IPS DF 6.9 (cell line): Measurements from ENCODE around the gene FCGR2B.

Experiments
- DNase-seq: peaks from one replicate; pipeline ENCODE4 v3.0.0-alpha.2; 2013; ENCODE audit warnings: low read depth, low spot score
- H3K27ac ChIP-seq: one replicate; pipeline ENCODE4 v1.5.1; 2013; ENCODE audit warnings: low read length, control low read depth
- H3K27me3 ChIP-seq: 2 replicates; pipeline ENCODE4 v1.6.1; 2013; ENCODE audit warnings: mild to moderate bottlenecking, low read length; ENCODE audit not compliant: control insufficient read depth, insufficient read depth
- H3K36me3 ChIP-seq: 2 replicates; pipeline ENCODE4 v1.6.1; 2013; ENCODE audit warnings: low read length; ENCODE audit not compliant: control insufficient read depth, insufficient read depth
- H3K4me1 ChIP-seq: 2 replicates; pipeline ENCODE4 v1.6.1; 2013; ENCODE audit warnings: low read length; ENCODE audit not compliant: control insufficient read depth, insufficient read depth
- H3K4me3 ChIP-seq: 2 replicates; pipeline ENCODE4 v1.5.1; 2013; ENCODE audit warnings: mild to moderate bottlenecking, low read length
- H3K9me3 ChIP-seq: 2 replicates; pipeline ENCODE4 v1.6.1; 2013; ENCODE audit warnings: low read length, inconsistent platforms; ENCODE audit not compliant: control insufficient read depth, insufficient read depth
- WGBS: extraction: QIAGEN DNeasy Blood & Tissue Kit; methylation state at CpG from one replicate; pipeline ENCODE4 v1.1.7; 2013; ENCODE audit warnings: mixed read lengths, missing lambda C conversion rate; ENCODE audit not compliant: insufficient read length, insufficient coverage; 5-methylcytosine and 5-hydroxymethylcytosine counted together

FCGR2B gene

DNA sequence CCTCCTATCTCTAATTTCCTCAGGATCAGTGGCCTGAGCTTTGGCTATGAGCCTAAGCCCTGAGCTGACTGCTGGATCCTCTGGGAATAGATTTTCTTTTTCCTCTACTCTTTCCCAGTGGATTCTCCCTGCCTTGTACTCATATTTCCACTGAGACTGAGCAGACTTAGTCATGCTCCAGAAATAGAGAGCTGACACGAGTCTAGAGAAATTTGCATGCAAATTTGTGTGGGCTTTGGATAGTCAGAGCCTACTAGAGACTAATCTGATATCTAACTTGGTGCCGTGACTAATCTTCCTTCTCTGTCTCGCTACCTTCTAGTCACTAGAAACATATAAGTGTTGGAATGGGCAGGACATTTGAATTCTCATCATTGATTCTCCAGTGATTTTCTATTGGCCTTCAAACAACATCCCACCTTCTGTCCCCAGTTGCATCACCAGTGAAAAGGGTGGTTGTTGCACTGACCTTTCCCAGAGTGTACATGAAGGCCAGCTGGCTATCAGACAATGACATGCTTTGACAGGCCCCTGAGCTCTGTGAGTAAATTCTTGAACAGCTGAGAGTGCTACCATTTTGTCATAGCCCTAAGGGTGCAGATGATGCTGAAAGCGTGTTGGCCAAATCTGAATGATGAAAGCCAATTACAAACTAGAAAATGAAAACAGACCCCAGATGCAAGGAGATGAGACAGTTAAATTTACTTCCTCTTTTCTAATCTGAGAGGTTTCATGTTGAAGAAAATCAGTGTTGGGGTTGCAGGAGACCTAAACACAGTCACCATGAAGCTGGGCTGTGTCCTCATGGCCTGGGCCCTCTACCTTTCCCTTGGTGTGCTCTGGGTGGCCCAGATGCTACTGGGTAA lies 43.8 kb downstream of the FCGR2B start, which contains the start of gene FCRLA:
Gene FCRLA, plus strand, starts transcription at position 748 of the 866 bp plus-strand sequence. Its CDS starts 36 bp downstream, at position 784.
- Histone ChIP-seq H3K4me1 (no peaks in the 10 kb centered on the region), H3K9me3 (no peaks in the 10 kb centered on the region), H3K27ac (no peak within 1 kb of the TSS), H3K27me3 (no peaks in the 10 kb centered on the region), H3K36me3 (no peaks in the 10 kb centered on the region), H3K4me3 (no peak within 1 kb of the TSS)
- WGBS, result no CpG with 5 or more reads among the region's 4 CpGs
- DNase-seq, result no peak

DNA sequence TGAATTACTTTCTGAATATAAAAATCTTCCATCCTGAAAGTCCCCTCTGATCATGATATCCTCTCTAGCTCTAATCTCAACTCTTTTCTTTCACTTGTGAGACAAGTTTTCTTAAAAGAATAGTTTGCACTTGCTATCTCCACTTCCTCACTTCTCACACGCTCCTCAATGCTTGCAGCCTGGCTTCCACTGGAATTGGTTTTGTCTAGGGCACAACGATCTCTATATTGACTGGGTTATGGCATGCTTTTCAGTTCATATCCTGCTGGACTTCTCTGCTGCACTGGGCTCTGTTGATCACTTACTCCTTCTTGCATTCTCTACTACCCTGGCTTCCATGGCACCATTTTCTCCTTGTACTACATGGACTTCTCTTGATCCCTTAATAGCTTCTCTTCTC lies 44.6 kb downstream of the FCGR2B start:
- H3K9me3 ChIP-seq, result no peaks in the 10 kb centered on the region
- H3K27me3 ChIP-seq, result no peaks in the 10 kb centered on the region
- H3K4me3 ChIP-seq, result no peak overlapping the region
- H3K36me3 ChIP-seq, result no peaks in the 10 kb centered on the region
- WGBS, result no CpG with 5 or more reads among the region's 2 CpGs
- H3K4me1 ChIP-seq, result no peaks in the 10 kb centered on the region
- DNase-seq, result no peak
- no peak overlapping the region for H3K27ac ChIP-seq

DNA sequence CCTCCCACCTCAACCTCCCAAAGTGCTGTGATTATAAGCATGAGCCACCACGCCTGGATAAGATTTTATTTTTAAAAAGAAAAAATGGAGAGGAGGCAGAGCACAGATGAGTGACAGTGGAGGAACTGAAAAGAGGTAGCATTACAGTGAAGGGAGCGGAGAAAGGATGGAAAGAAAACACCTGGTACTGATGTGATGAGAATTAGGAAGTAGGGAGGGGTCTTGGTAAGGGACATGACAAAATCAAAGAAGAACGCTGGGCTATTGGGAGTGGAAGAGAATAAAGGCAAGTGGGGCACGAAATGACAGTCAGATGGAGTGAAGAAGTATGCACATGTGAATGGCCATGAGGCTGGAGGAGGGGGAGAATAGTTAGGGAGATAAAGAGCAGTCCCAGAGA lies 46.4 kb downstream of the FCGR2B start:
- Histone ChIP-seq H3K9me3 (no peaks in the 10 kb centered on the region), H3K27me3 (no peaks in the 10 kb centered on the region), H3K4me1 (no peaks in the 10 kb centered on the region), H3K27ac (no peak overlapping the region), H3K36me3 (no peaks in the 10 kb centered on the region), H3K4me3 (no peak overlapping the region)
- no CpG with 5 or more reads among the region's 4 CpGs for WGBS
- DNase-seq, result no peak

DNA sequence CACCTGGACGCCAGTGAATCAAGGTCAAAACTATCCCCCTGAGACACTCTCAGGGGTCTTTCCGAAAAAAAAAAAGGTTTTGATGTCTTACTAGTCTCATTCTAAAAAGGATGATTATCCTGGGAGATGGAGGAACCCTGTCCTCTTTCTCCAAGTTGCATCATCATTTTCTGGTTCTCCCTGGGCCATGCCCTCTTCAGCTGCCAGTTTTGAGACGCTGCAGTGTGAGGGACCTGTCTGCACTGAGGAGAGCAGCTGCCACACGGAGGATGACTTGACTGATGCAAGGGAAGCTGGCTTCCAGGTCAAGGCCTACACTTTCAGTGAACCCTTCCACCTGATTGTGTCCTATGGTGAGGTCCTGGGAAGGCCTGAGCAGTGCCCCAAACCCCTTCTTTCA lies 47.6 kb downstream of the FCGR2B start:
- DNase-seq, result no peak
- H3K27ac ChIP-seq, result no peak overlapping the region
- no peaks in the 10 kb centered on the region for H3K4me1 ChIP-seq
- H3K9me3 ChIP-seq, result no peaks in the 10 kb centered on the region
- no CpG with 5 or more reads among the region's 4 CpGs for WGBS
- H3K27me3 ChIP-seq, result no peaks in the 10 kb centered on the region
- H3K4me3 ChIP-seq, result no peak overlapping the region
- no peaks in the 10 kb centered on the region for H3K36me3 ChIP-seq

DNA sequence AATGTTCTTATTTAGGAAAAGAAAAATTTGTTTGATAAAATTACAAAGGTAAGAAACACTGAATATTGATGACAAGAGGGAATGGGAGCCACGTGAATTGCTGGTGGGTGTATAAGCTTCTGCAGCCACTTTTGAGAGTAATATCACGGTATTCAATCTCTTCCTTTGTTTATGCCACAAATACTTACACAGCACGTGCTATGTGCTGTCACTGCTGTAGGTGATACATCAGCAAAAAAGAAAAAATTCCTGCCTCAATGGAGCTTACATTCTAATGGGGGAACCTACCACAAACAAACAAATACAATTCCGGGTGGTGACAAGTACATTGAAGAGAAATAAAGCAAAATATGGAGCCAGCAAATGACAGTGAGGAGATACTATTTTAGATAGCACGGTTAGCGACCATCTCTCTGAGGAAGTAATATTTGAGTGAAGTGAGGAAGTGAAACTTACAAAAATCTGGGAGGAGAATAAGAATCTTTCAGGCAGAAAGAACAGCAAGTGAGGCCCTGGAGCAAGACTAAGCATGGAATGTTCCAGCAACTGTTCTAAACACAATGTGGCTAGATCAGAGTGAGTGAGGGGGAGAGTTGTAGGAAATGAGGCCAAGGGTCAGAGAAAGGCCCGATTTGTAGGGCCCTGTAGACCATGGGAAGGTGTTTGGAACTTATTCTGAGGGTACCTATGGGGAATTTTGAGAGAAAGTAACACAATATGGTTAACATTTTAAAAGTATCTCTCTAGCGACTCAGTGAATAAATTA lies 55.8 kb downstream of the FCGR2B start:
- Histone ChIP-seq H3K27ac (no peak overlapping the region), H3K27me3 (no peaks in the 10 kb centered on the region), H3K36me3 (no peaks in the 10 kb centered on the region), H3K4me3 (no peak overlapping the region), H3K4me1 (no peaks in the 10 kb centered on the region), H3K9me3 (no peaks in the 10 kb centered on the region)
- no CpG with 5 or more reads among the region's 8 CpGs for WGBS
- DNase-seq, result no peak

DNA sequence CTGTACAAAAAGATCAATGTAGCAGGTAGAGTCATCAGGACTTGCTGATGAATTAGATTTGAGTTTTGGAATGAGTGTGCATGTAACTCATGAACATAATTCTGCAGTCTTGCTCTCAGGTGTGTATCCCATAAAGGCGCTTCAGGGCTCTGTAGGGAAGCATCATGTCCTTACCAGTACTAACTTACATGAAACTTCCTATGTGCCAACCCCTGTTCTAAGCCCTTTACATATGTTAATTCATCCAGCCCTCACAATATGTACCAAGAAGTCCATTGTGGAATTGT lies 56.3 kb downstream of the FCGR2B start:
- Histone ChIP-seq H3K27ac (no peak overlapping the region), H3K27me3 (no peaks in the 10 kb centered on the region), H3K9me3 (no peaks in the 10 kb centered on the region), H3K36me3 (no peaks in the 10 kb centered on the region), H3K4me3 (no peak overlapping the region), H3K4me1 (no peaks in the 10 kb centered on the region)
- DNase-seq, result no peak
- WGBS, result no CpG with 5 or more reads among the region's 1 CpG

DNA sequence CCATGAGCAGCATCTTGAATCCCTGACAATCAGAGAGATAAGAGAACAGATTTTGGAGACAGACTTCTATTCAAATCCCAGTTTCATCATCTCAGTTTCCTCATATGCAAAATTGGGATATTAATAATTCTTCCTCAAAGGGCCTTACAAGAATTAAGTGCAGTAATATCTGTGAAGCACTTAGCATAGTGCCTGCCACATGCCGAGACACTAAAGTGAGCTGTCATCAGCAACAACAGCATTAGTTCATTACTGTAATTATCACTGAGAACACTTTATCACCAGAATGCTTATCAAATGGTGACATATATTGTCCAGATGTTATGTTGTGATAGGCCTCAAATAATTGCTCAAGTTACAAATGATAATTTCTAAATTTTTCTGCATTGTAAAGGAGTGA lies 57.5 kb downstream of the FCGR2B start:
- no CpG with 5 or more reads among the region's 1 CpG for WGBS
- Histone ChIP-seq H3K4me3 (no peak overlapping the region), H3K9me3 (no peaks in the 10 kb centered on the region), H3K27ac (no peak overlapping the region), H3K27me3 (peaks cover 7% of the 10 kb centered on the region; the same call in 1 of the 2 replicates), H3K36me3 (no peaks in the 10 kb centered on the region), H3K4me1 (no peaks in the 10 kb centered on the region)
- DNase-seq, result no peak

DNA sequence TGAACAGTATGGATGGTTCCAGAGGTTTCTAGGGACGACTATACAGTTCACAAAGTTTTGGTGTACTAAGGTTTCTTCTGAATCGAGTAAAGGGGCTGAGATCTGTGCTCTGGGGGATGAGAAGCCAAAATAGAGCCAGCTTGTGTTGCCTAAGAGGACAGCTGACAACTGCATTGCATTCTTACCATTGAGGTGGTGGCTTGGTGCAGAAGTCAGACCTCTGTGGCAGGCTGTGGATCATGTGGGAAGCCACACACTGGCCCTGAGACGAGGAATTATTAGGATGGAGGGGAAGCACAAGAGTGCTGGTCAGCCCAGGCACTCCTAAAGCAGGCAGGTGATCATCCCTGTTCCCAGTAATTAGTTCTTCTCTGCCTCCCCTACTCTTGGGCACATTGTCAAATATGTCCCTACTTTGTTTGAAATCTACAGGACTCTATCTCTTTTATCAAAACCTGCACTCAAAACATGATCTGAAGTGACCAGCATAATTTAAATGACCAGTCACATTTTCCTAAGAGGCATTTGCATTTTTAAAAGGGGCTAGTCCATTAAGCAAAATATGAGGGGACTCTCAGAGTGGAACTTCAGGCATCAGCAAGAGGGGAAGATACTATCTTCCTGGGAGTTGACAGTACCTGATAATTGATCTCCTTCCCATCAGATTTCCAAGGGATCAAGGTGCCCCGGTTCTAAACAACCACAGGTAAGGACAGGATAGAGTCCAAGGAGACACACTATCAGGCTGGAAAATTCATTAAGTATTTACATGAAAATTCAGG lies 58.2 kb downstream of the FCGR2B start, which contains the start of gene FCRLB:
Gene FCRLB, plus strand, starts transcription at position 589 of the 782 bp plus-strand sequence. CDS start 1,129 bp downstream, outside the sequence.
- Histone ChIP-seq H3K27ac (no peak within 1 kb of the TSS), H3K4me3 (no peak within 1 kb of the TSS), H3K4me1 (no peaks in the 10 kb centered on the region), H3K9me3 (no peaks in the 10 kb centered on the region), H3K27me3 (peaks cover 14% of the 10 kb centered on the region; the same call in 1 of the 2 replicates), H3K36me3 (no peaks in the 10 kb centered on the region)
- WGBS, result no CpG with 5 or more reads among the region's 4 CpGs
- DNase-seq, result no peak

DNA sequence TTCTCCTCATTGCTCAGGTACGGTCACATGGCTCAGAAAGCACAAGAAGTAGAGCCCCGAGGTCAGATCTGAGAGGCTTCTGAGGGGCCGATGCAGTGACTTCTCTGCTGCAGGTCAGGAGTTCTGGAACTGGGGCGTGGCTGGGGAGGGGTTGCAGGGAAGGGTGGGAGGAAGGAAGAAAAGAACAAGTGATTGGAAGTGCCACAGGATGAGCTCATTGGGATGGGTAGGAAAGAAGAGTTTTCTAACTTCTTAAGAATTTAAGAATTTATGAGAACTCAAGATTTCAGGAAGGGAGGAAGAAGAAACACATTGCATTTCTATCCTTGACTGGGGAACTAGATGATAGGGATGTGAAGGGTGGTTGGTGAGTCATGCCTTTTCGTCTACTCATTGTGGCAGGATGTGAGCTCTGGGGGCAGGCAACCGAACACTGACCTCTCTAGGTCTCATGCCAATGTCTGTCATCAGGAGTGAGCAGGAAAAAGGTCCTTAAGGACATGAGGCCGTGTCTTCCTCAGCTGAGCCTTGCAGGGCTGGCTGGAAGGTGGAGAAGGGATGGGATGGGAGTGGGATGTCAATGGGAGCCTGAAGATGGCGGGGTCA lies 58.9 kb downstream of the FCGR2B start:
- Histone ChIP-seq H3K4me1 (no peaks in the 10 kb centered on the region), H3K36me3 (no peaks in the 10 kb centered on the region), H3K27ac (no peak overlapping the region), H3K9me3 (no peaks in the 10 kb centered on the region), H3K27me3 (peaks cover 16% of the 10 kb centered on the region; the same call in 1 of the 2 replicates), H3K4me3 (no peak overlapping the region)
- WGBS, result no CpG with 5 or more reads among the region's 8 CpGs
- no peak for DNase-seq

DNA sequence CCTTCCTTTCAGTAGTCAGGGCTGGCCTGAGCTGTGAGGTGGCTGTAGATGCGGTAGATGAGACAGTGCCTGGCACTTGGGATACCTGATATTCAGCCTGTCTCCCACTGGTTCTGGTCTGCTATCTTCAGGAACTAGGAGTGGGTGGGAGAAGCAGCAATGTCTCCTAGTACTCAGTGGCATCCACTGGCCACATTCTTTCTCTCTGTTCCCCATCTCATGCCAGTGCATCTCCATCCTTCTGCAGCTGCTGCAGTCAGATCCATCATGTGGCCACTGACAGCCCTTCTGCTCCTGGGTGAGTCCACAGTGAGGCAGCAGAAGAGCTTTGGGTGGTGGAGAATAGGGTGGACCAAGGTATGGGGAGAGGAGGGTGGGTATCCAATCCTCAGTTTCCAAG lies 59.5 kb downstream of the FCGR2B start:
- Histone ChIP-seq H3K27me3 (peaks cover 16% of the 10 kb centered on the region; the same call in 1 of the 2 replicates), H3K36me3 (no peaks in the 10 kb centered on the region), H3K4me1 (no peaks in the 10 kb centered on the region), H3K4me3 (no peak overlapping the region), H3K27ac (no peak overlapping the region), H3K9me3 (no peaks in the 10 kb centered on the region)
- DNase-seq, result no peak
- WGBS, result no CpG with 5 or more reads among the region's 1 CpG
